Measurements from ENCODE around the gene TMEM130. TPM values are rescaled to one million over a fixed set of nuclear protein-coding genes. Genes with fewer than 3 reads are reported as not detected.
A peak's percentile ranks its signal among the peaks of the same experiment; 100 is the strongest.

The TMEM130 gene
- total RNA-seq, 1 donor from 2014 or later: 0.61 TPM

DNA sequence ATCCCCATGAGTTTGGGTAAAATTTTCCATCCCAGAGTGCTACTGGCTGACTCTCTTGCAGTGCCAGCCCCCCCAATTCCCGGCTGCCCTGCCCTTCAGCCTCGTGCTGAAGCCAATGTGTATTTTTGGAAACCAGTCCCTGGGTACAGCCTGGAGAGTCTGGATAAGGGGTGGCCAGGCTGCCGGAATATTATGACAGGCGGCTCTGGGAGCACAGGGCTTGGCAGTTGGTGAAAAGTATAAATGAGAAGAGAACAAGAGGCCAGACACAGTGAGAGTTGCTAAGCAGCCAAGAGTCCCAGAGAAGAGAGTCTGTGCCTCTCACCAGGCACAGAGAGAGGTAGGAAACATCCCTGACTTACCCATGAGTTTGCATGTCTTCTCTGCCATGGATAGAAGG lies 53.6 kb downstream of the TMEM130 start:
- peaks cover 21% of the 10 kb centered on the region for H3K4me1 Mint-ChIP-seq
- peaks cover 3% of the 10 kb centered on the region for H3K36me3 Mint-ChIP-seq (ENCODE audit: low read depth)
- H3K4me3 Mint-ChIP-seq: no peak overlapping the region
- DNase-seq (ENCODE audit: low read depth, low spot score): no peak
- H3K9me3 Mint-ChIP-seq: no peaks in the 10 kb centered on the region
- TF ChIP-seq, protein P1, sequence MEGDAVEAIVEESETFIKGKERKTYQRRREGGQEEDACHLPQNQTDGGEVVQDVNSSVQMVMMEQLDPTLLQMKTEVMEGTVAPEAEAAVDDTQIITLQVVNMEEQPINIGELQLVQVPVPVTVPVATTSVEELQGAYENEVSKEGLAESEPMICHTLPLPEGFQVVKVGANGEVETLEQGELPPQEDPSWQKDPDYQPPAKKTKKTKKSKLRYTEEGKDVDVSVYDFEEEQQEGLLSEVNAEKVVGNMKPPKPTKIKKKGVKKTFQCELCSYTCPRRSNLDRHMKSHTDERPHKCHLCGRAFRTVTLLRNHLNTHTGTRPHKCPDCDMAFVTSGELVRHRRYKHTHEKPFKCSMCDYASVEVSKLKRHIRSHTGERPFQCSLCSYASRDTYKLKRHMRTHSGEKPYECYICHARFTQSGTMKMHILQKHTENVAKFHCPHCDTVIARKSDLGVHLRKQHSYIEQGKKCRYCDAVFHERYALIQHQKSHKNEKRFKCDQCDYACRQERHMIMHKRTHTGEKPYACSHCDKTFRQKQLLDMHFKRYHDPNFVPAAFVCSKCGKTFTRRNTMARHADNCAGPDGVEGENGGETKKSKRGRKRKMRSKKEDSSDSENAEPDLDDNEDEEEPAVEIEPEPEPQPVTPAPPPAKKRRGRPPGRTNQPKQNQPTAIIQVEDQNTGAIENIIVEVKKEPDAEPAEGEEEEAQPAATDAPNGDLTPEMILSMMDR (conservative IDR thresholded peaks at IDR 0.05): no peak
- peaks cover 27% of the 10 kb centered on the region for H3K27me3 Mint-ChIP-seq (ENCODE audit: low read depth)
- H3K27ac Mint-ChIP-seq (ENCODE audit: unreplicated experiment): no peak overlapping the region

DNA sequence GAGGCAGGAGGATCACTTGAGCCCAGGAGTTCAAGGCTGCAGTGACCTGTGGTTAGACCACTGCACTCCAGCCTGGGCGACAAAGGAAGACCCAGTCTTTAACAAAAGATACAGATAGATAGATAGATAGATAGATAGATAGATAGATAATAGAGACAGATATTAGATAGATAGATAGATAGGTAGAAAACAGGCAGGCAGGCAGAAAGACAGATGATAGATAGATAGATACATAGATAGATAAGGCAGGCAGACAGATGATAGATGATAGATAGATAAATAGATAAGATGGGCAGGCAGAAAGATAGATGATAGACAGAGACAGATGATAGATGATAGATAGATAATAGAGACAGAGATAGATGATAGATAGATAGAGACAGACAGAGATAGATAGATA lies 54.5 kb downstream of the TMEM130 start:
- Mint-ChIP-seq H3K4me3 (no peak overlapping the region), H3K27me3 (ENCODE audit: low read depth) (peaks cover 29% of the 10 kb centered on the region), H3K9me3 (peaks cover 4% of the 10 kb centered on the region), H3K36me3 (ENCODE audit: low read depth) (peaks cover 6% of the 10 kb centered on the region), H3K4me1 (peaks cover 25% of the 10 kb centered on the region), H3K27ac (ENCODE audit: unreplicated experiment) (peak overlapping the region; percentile 0)
- DNase-seq (ENCODE audit: low read depth, low spot score): no peak
- TF ChIP-seq, protein P1 (conservative IDR thresholded peaks at IDR 0.05): no peak

DNA sequence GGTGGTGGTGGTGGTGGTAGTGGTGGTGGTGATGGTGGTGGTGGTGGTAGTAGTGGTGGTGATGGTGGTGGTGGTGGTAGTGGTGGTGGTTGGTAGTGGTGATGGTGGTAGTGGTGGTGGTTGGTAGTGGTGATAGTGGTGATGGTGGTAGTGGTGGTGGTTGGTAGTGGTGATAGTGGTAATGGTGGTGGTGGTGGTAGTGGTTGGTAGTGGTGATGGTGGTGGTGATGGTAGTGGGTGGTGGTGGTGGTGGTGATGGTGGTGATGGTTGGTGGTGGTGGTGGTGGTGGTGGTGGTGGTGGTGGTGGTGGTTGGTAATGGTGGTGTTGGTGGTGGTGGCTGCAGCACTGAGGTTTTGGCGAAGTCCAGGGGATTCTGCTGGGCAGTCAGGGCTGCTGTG lies 58.5 kb downstream of the TMEM130 start:
- no peak for DNase-seq (ENCODE audit: low read depth, low spot score)
- H3K36me3 Mint-ChIP-seq (ENCODE audit: low read depth): peaks cover 3% of the 10 kb centered on the region

DNA sequence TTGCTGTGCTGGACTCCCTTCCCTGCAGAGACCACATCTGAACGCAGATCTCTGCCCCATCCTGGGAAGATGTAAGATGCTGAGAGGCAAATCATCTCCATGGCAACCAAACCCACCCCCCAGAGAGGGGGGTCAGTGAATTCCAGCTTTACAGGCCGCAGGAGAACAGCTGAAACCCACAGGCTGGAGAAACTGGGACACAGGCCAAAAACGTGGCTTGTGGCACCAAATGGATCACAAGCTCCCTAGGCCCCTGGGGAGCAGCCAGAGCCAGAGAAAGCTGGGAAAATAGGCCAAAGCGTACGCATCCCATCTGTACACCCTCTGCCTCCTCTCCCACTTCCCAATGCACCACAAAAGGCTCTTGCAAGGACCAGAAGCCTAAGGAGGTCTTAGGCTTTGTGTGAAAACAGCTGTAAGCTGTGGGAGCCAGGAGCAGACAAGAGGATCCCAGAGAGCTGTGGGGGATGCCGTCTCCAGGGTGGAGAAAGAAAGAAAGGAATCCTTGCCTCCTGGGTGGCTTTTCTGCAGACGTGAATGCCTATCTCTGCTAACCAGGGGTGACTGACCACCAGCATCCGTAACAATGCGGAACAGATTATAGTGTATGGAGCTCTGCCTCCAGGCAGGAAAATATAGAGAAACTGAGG lies 59.5 kb downstream of the TMEM130 start:
- TF ChIP-seq, protein P1 (conservative IDR thresholded peaks at IDR 0.05): no peak
- DNase-seq (ENCODE audit: low read depth, low spot score): peak; percentile 21
- H3K27ac Mint-ChIP-seq (ENCODE audit: unreplicated experiment): peak overlapping the region; percentile 64
- peak overlapping the region; percentile 1 for H3K4me3 Mint-ChIP-seq
- H3K4me1 Mint-ChIP-seq: peaks cover 18% of the 10 kb centered on the region
- H3K36me3 Mint-ChIP-seq (ENCODE audit: low read depth): peaks cover 3% of the 10 kb centered on the region
- H3K9me3 Mint-ChIP-seq: peaks cover 4% of the 10 kb centered on the region
- peaks cover 40% of the 10 kb centered on the region for H3K27me3 Mint-ChIP-seq (ENCODE audit: low read depth)

More for the DNA sequence above, 58.5 kb downstream of the TMEM130 start:
- peaks cover 4% of the 10 kb centered on the region for H3K9me3 Mint-ChIP-seq
- TF ChIP-seq, protein P1 (conservative IDR thresholded peaks at IDR 0.05): no peak
- no peak overlapping the region for H3K4me3 Mint-ChIP-seq
- H3K27ac Mint-ChIP-seq (ENCODE audit: unreplicated experiment): no peak overlapping the region
- H3K4me1 Mint-ChIP-seq: peaks cover 22% of the 10 kb centered on the region
- peaks cover 38% of the 10 kb centered on the region for H3K27me3 Mint-ChIP-seq (ENCODE audit: low read depth)

DNA sequence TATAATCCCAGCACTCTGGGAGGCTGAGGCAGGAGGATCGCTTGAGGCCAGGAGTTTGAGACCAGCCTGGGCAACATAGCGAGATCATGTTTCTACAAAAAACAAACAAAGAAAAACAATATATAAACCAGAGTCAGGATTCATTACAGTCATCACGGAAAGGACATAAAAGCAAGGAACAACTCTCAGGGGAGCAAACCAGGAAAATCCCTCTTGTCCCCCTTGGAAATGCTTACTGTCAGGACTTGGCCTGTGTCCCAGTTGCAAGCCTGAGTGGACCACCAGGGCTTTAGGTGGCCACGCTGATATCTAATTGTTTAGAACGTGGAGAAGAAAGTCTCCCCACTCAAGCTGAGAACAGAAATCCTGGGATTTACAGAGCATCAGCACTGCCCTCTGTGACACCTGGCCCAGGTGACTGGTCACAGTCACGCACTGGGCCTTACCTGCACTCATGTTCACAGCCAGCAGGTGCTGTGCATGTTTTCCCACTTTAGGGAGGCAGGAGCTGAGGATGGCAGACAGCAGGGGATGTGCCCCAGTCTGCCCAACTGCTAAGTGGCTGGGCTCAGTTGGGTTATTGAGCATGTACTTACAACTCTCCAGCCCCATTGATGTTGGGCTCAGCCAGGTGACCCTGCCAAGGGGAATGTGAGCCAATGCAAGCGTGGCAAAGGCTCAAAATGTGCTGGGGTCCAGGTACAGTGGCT lies 60.9 kb downstream of the TMEM130 start:
- TF ChIP-seq, protein P1 (conservative IDR thresholded peaks at IDR 0.05): no peak
- H3K4me3 Mint-ChIP-seq: no peak overlapping the region
- H3K9me3 Mint-ChIP-seq: peaks cover 4% of the 10 kb centered on the region
- H3K4me1 Mint-ChIP-seq: peaks cover 18% of the 10 kb centered on the region
- peaks cover 35% of the 10 kb centered on the region for H3K27me3 Mint-ChIP-seq (ENCODE audit: low read depth)
- peaks cover 3% of the 10 kb centered on the region for H3K36me3 Mint-ChIP-seq (ENCODE audit: low read depth)
- DNase-seq (ENCODE audit: low read depth, low spot score): no peak
- no peak overlapping the region for H3K27ac Mint-ChIP-seq (ENCODE audit: unreplicated experiment)

All from neural crest cell (in vitro differentiated cells).